Esophagus squamous epithelium (tissue), 5 donors: ENCODE measurements around the gene KRTAP17-1. TPM values are rescaled to one million over a fixed set of nuclear protein-coding genes. Genes with fewer than 3 reads are reported as not detected.

ENCODE experiments used
- DNase-seq: peaks from one replicate; lab custom pipeline; 2025; lab: John Stamatoyannopoulos, UW
- H3K27ac ChIP-seq, 4 donors: fragments of 200-600 bp; sonication (generic); one replicate each; pipeline ENCODE4 v1.5.1; 2016 to 2019; ENCODE audit warnings: mild to moderate bottlenecking in 1 of 4
- H3K27me3 ChIP-seq, 4 donors: fragments of 200-600 bp; sonication (generic); 1 replicate in 3 of 4; 2 replicates in 1 of 4; pipeline versions ENCODE4 v1.5.1 to v1.6.0; 2017 to 2021; ENCODE audit warnings: antibody characterized with exemption in 1 of 4
- H3K36me3 ChIP-seq, 3 donors: fragments of 200-600 bp; sonication (generic); one replicate each; pipeline ENCODE4 v1.5.1; 2016 to 2019
- H3K4me1 ChIP-seq, 3 donors: fragments of 200-600 bp; sonication (generic); one replicate each; pipeline ENCODE4 v1.5.1; 2017 to 2019
- H3K4me3 ChIP-seq, 4 donors: fragments of 200-600 bp; sonication (generic); 1 replicate in 3 of 4; 2 replicates in 1 of 4; pipeline ENCODE4 v1.5.1; 2016 to 2019; ENCODE audit warnings: mild to moderate bottlenecking in 2 of 4, moderate library complexity in 1 of 4
- H3K9me3 ChIP-seq, 3 donors: fragments of 200-600 bp; sonication (generic); one replicate each; pipeline ENCODE4 v1.5.1; 2016 to 2019
- POLR2A ChIP-seq, 4 donors: fragments of 450-650 bp; IDR thresholded peaks; one replicate each; pipeline ENCODE4 v1.6.1; 2017; ENCODE audit warnings: antibody characterized with exemption in 4 of 4, mild to moderate bottlenecking in 4 of 4, moderate library complexity in 3 of 4
- WGBS, 2 donors: methylation state at CpG; one replicate each; pipeline ENCODE4 v1.1.5; 2018; 5-methylcytosine and 5-hydroxymethylcytosine counted together
- intact Hi-C: fragments of 100-400 bp; cut with DNase I; formaldehyde crosslinking; loops from one replicate; pipeline ENCODE4 v1.15.0; 2022
- total RNA-seq, 4 donors: library from RNA; depleted of rRNA; stranded (reverse); fragments of >200 nt; gene quantifications; one replicate each; pipeline ENCODE4 v1.1.0, GENCODE V29; 2016
- TF ChIP-seq, protein P1 (sequence below), 6 experiments: fragments of 450-650 bp in 4 of 6; fragments of 200-600 bp in 2 of 6; sonication (generic) in 2 of 6; IDR thresholded peaks; one replicate each; pipeline ENCODE4 v1.5.1; 2016 to 2019; ENCODE audit warnings: antibody characterized with exemption in 6 of 6, mild to moderate bottlenecking in 4 of 6, moderate library complexity in 4 of 6
- donor health status: DM: yes; HTN: yes; CAD: no.

The KRTAP17-1 gene
- total RNA-seq, 4 donors from 2014 or later = not detected

DNA sequence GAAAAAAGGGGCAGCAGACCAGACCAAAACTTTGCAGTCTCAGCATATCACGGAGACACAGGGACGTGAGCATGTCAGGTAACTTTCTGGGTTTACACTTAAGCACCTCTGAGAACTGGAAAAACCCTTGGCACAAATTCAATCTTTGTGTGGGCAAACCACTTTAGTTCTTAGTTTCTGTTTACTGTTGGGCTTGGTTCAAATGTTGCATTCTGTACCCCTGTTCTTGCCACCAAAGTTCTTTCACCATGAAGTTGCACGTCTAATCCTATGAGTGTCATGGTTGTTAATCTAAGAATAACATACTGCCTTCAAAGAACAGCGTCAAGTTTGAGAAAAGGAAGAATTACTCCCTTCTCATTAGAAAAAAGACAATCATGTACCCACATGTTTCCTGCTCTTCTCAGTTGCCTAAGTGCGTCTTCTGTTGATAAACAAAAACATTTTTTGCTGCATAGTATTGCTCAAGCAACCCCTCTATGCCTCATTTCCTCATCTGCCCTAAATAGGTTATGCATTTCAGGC lies 23.5 kb upstream of the KRTAP17-1 start:
- DNase-seq = no peak
- Histone ChIP-seq H3K9me3 (no peaks in the 10 kb centered on the region), H3K36me3 (no peaks in the 10 kb centered on the region), H3K4me1 (peaks cover 15 to 93% (median 34%) of the 10 kb centered on the region in 3 donors), H3K27me3 (no peaks in the 10 kb centered on the region), H3K4me3 (no peak overlapping the region), H3K27ac (peak overlapping the region; percentile 67 to 80 (median 72))
- WGBS, 2 donors = 16 to 18% methylated on average over 5 of the region's 5 CpGs
- no peak for TF ChIP-seq POLR2A (IDR thresholded peaks at IDR 0.05)
- TF ChIP-seq, protein P1, sequence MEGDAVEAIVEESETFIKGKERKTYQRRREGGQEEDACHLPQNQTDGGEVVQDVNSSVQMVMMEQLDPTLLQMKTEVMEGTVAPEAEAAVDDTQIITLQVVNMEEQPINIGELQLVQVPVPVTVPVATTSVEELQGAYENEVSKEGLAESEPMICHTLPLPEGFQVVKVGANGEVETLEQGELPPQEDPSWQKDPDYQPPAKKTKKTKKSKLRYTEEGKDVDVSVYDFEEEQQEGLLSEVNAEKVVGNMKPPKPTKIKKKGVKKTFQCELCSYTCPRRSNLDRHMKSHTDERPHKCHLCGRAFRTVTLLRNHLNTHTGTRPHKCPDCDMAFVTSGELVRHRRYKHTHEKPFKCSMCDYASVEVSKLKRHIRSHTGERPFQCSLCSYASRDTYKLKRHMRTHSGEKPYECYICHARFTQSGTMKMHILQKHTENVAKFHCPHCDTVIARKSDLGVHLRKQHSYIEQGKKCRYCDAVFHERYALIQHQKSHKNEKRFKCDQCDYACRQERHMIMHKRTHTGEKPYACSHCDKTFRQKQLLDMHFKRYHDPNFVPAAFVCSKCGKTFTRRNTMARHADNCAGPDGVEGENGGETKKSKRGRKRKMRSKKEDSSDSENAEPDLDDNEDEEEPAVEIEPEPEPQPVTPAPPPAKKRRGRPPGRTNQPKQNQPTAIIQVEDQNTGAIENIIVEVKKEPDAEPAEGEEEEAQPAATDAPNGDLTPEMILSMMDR (IDR thresholded peaks at IDR 0.05) = no peak
- intact Hi-C loops = no loop called here

DNA sequence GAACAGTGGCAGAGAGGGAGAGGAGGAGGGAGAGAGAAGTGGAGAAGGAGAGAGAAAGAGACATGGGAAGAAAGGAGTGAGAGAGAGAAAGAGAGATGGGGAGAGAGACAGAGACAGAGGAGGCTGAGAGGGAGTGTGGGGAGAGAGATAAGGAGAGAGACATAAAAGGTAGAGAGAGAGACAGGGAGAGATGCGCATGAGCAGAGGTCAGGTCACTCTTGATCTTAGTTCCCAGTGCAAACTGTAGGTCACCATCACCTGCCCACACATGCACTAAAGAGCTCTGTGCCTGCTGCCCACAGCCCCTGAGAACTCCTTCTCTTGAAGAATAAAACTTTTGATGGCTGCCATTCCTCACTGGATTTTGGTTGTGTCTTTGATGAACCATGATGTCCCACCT lies 20.2 kb upstream of the KRTAP17-1 start:
- WGBS, 2 donors = 100% methylated on average over 1 of the region's 1 CpG
- Histone ChIP-seq H3K36me3 (no peaks in the 10 kb centered on the region), H3K4me1 (peaks cover 15 to 60% (median 21%) of the 10 kb centered on the region in 3 donors), H3K9me3 (no peaks in the 10 kb centered on the region), H3K4me3 (no peak overlapping the region), H3K27ac (no peak overlapping the region), H3K27me3 (no peaks in the 10 kb centered on the region)
- TF ChIP-seq, protein P1 (IDR thresholded peaks at IDR 0.05) = no peak
- TF ChIP-seq POLR2A (IDR thresholded peaks at IDR 0.05) = no peak
- DNase-seq = no peak
- intact Hi-C loops = no loop called here

GRCh38 chr17:41334385-41335305 lies 19.1 kb upstream of the KRTAP17-1 start:
- Histone ChIP-seq H3K36me3 (no peaks in the 10 kb centered on the region), H3K9me3 (no peaks in the 10 kb centered on the region), H3K27me3 (no peaks in the 10 kb centered on the region), H3K4me3 (no peak overlapping the region), H3K4me1 (peaks cover 10 to 49% (median 10%) of the 10 kb centered on the region in 3 donors), H3K27ac (peak overlapping the region in 1 of 4 donors; percentile 14)
- WGBS, 2 donors = 32 to 61% methylated on average over 2 to 3 of the region's 6 CpGs
- no peak for DNase-seq
- intact Hi-C loops = no loop called here
- TF ChIP-seq, protein P1 (IDR thresholded peaks at IDR 0.05) = no peak
- TF ChIP-seq POLR2A (IDR thresholded peaks at IDR 0.05) = no peak

- Histone ChIP-seq H3K4me3 (no peak overlapping the region), H3K4me1 (peaks cover 2 to 41% (median 4%) of the 10 kb centered on the region in 3 donors), H3K27ac (no peak overlapping the region), H3K27me3 (no peaks in the 10 kb centered on the region), H3K36me3 (no peaks in the 10 kb centered on the region), H3K9me3 (no peaks in the 10 kb centered on the region)
- 90 to 92% methylated on average over 2 of the region's 3 CpGs for WGBS, 2 donors
- intact Hi-C loops = no loop called here
- no peak for DNase-seq
- TF ChIP-seq POLR2A (IDR thresholded peaks at IDR 0.05) = no peak
- TF ChIP-seq, protein P1 (IDR thresholded peaks at IDR 0.05) = no peak
These were observed 18.3 kb upstream of the KRTAP17-1 start for GRCh38 chr17:41333836-41334235.

DNA sequence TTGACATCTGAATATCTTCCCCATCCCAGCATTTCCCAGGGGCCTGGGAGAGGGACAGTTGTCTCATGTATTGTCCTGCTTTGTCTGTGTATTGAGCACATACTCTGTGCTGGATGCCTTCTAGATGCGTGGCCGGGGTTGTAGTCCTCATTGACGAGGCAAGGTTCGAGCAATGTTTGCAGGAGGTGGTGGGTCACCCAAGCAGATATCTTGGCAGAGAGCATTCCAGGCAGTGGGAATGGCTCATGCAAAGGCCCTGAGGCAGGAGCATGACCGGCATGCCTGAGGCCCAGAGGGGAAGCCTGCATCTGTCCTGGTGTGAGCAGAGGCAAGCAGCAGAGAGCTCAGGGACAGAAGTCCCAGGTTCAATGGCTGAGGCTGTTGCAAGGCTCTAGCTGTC lies 17.6 kb upstream of the KRTAP17-1 start:
- Histone ChIP-seq H3K27me3 (no peaks in the 10 kb centered on the region), H3K36me3 (no peaks in the 10 kb centered on the region), H3K4me3 (no peak overlapping the region), H3K9me3 (no peaks in the 10 kb centered on the region), H3K4me1 (peaks cover 0 to 34% (median 4%) of the 10 kb centered on the region in 3 donors), H3K27ac (no peak overlapping the region)
- TF ChIP-seq, protein P1 (IDR thresholded peaks at IDR 0.05) = no peak
- no peak for TF ChIP-seq POLR2A (IDR thresholded peaks at IDR 0.05)
- DNase-seq = no peak
- intact Hi-C loops = no loop called here
- WGBS, 2 donors = 82 to 96% methylated on average over 4 of the region's 5 CpGs
